ENCODE results near the gene HDAC2.
"Not testable (repeated sequence)": the region's sequence is repeated elsewhere in the genome, so short reads cannot be mapped to it uniquely, and the experiment has no call there.

Gene HDAC2

DNA sequence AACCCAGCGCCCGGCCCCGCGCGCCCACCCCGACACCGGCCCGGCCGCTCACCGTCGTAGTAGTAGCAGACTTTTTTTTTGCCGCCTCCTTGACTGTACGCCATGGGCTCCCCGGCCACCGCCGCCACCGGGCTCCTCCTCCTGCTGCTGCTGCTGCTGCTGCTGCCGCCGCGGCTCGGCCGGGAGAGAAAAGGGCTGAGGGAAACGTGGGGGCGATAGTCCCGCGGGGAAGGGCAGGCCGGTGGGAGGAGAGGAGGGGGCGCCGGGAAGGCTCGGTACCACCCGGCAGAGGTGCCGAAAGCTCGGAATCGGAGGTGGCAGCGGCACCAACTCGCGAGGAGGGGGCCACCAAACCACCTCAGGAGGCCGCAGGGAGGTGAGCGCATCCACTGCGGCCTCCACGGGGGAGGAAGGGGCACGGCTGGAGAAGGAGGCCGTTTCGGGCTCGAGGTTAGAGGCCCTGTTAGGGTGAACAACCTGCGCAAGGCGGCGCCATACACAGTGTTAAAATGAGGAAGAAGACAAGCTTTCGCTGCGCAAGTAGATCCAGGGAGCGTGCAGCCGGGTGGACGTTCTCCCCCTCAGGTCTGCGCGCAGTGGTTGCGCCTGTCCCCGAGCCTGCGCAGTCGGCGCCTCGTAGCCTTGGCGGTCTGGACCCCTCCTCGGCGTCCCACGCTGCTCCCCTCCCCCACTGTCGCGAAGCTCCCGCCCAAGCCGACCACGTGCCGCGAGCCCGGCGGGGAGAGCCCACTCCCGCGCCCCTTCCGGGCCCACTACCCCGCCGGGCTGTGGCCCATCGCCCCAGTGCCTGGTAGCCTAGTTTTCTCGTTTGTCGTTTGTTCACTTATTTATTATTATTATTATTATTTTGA lies at the start of gene HDAC2:
HDAC2 (minus strand) TSS at position 344 of the 872 bp plus-strand sequence; CDS start at position 104, 240 bp downstream.
- peak; percentile 74 for DNase-seq (ENCODE audit: low spot score)

GRCh38 chr6:114020196-114020595 lies 49.2 kb upstream of the HDAC2 start:
- DNase-seq (ENCODE audit: low spot score), result no peak

DNA sequence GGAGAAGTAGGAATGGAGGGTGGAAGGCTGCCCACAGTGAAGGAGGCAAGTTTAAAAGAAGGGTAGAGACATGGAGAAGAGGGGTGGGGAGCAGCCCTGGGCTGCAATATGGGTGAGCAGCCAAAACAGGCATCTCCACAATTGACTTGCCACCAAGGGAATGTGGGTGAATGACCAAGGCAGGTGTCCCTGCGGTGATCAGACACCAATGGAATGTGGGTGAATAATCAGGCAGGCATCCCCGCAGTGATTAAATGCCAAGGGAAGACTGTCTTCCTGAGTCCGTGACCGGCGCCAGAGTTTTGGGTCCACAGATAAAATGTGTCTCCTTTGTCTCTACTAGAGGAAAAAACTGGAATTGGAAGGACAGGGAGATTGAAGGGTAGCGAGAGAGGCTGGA lies 46.2 kb upstream of the HDAC2 start:
- DNase-seq (ENCODE audit: low spot score), result not testable (repeated sequence)

GRCh38 chr6:114014106-114014505 lies 43.2 kb upstream of the HDAC2 start:
- DNase-seq (ENCODE audit: low spot score), result not testable (repeated sequence)

DNA sequence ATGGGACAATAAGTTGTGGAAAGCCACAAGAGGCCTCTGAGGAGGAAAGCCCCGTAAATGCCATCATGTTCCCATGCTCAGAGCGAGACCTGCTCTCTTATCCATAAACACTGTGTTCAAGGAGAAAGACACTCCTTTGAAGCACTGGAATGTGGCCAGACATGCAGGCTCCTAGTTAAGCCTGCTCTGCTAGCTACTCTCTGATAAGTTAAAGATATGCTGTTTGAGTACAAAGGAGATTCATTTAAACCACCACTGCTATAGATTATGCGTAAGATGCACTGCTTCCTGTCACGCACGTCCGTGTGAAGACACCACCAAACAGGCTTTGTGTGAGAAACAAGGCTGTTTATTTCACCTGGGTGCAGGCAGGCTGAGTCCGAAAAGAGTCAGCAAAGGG lies 40.5 kb upstream of the HDAC2 start:
- DNase-seq (ENCODE audit: low spot score), result not testable (repeated sequence)

- DNase-seq (ENCODE audit: low spot score), result no peak
Observed at GRCh38 chr6:114010540-114010939, 39.6 kb upstream of the HDAC2 start.

GRCh38 chr6:114009192-114009591 lies 38.2 kb upstream of the HDAC2 start:
- DNase-seq (ENCODE audit: low spot score), result no peak

- no peak for DNase-seq (ENCODE audit: low spot score)
Observed at GRCh38 chr6:114008331-114008730, 37.4 kb upstream of the HDAC2 start.

- no peak for DNase-seq (ENCODE audit: low spot score)
Observed at GRCh38 chr6:114007516-114007915, 36.6 kb upstream of the HDAC2 start.

GRCh38 chr6:114001354-114001753 lies 30.4 kb upstream of the HDAC2 start:
- DNase-seq (ENCODE audit: low spot score), result no peak

GRCh38 chr6:114000069-114000468 lies 29.1 kb upstream of the HDAC2 start:
- DNase-seq (ENCODE audit: low spot score), result no peak

DNA sequence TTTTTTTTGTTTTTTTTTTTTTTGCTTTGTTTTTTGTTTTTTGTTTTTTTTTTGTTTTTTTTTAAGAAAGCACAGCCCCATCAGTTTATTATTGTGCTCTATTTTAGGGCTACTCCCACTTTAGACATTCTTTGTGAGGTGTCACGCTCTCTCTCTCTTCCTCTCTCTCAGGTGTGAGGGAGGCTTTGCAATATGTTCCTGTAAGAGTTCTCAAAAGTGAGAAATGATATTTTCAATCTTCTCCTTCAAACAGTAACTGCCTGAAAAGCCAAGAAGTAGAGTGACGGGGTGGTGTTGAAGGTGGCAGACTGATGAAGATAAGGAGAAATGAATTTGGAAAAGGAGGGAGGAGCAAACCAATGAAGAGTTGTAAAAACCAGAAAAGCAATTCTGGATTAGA lies 28.3 kb upstream of the HDAC2 start:
- DNase-seq (ENCODE audit: low spot score), result peak; percentile 52

GRCh38 chr6:113998811-113999210 lies 27.9 kb upstream of the HDAC2 start:
- peak; percentile 98 for DNase-seq (ENCODE audit: low spot score)

DNA sequence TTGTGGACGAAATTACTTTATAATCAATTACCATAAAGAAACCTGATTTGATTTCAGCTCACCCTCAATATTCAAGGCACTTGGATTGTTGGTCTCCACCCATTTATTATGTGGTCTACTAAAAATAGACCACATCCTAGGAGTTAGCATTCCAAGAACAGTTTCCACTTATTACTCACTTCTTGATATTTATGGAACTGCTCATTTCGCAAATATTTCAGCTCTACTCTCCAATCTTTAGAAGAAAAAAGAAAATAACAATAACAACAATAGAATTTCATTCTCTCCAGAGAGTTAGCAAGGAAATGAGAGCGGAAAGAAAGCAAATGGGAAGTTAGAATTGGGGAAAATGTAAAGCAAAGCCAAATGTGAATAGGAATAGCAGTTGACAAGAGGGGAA lies 26.2 kb upstream of the HDAC2 start:
- peak; percentile 34 for DNase-seq (ENCODE audit: low spot score)

GRCh38 chr6:113995634-113996033 lies 24.7 kb upstream of the HDAC2 start:
- DNase-seq (ENCODE audit: low spot score), result peak; percentile 97

- DNase-seq (ENCODE audit: low spot score), result peak; percentile 99
Observed at GRCh38 chr6:113994934-113995342, 24.0 kb upstream of the HDAC2 start.

GRCh38 chr6:113989675-113990074 lies 18.7 kb upstream of the HDAC2 start:
- DNase-seq (ENCODE audit: low spot score), result no peak

GRCh38 chr6:113982675-113983074 lies 11.7 kb upstream of the HDAC2 start:
- DNase-seq (ENCODE audit: low spot score), result not testable (repeated sequence)

DNA sequence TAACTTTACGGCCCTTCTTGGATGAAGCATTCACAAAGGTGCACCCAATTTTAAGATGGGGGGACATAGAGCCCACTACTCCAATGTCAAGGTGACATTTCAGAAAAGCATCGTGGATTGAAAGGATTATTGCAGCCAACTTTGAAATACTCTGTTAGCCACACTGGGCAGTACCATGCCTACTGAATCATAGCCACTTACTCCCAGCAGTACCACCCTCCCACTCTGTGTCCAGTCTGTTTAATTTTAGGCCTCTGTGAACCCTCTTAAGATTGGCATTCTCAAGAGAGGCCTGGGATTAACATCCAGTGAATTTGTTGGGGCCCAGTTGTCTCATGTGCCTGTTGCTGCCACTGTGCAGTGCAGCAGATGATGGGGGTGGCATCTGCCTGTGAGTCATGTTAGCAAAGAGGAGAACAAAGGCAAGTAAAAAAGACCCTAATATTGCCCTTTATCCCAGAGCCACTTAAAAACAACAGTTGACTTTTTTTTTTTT lies 11.2 kb upstream of the HDAC2 start:
- no peak for DNase-seq (ENCODE audit: low spot score)

DNA sequence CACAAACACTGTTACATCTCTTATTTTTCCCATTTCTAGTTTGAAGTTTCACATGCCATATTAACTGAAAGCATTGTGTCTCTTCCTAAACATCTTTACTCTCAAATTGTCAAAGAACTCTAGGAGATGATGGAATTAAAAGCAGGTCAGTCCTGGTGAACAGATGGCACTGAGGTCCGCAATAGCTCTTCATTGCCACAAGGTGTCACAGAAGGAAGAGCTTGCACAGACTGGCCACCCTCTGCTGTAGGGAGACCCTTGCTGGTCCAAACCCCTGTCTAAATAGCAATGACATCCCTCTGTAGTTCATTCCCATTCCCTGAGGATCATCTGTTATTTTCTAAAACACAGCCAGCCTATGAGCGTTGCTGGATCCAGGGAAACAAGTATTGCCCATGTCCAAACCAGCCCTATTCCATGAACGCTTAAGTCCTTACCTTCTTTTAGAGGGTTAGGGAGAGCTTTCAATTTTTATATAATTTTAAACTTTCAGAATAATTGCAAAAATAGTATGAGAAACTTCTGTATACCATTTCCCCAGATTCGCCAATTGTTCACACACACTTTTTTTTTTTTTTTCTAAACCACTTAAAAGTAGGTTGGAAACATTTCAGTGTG lies 10.1 kb upstream of the HDAC2 start:
- DNase-seq (ENCODE audit: low spot score), result no peak

- DNase-seq (ENCODE audit: low spot score), result peak; percentile 58
Observed at GRCh38 chr6:113979937-113980336, 9.0 kb upstream of the HDAC2 start.

DNA sequence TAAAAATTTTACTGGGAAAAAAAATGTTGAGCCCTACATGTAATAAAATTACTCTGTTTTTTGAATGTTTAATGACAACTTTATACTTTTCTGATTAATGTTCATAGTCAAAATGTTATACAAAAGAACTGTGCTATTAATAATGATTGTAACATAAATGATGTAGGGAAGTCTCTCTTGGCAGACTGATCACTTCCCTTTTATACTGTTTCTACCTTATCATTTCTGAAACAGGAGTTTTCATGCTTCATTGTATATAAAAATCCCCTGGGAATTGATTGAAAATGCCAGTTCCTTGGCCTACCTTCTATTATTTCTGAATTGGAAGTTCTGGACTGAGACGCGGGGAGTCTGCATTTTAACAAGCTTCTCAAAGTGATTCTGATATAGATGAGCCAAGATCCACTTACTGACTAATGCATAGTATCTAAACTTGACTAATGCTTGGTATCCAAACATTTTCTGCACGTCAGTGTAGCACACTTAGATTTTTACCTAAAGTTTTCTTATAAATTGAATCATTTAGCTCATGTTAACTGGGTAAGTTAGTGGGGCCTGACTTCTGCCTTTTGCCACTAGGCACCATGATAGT lies 7.2 kb upstream of the HDAC2 start:
- DNase-seq (ENCODE audit: low spot score), result no peak

GRCh38 chr6:113976806-113977205 lies 5.9 kb upstream of the HDAC2 start:
- DNase-seq (ENCODE audit: low spot score), result no peak
